GM12878 (cell line): Measurements from ENCODE around the gene CCDC181.

ENCODE experiments used
- ATF7 ChIP-seq: fragments of 450-650 bp; IDR thresholded peaks from 2 replicates; pipeline ENCODE4 v1.6.1; 2016; ENCODE audit warnings: low read depth, mild to moderate bottlenecking
- BHLHE40 ChIP-seq, 2 experiments: fragments of 450-650 bp in 1 of 2; IDR thresholded peaks; 2 replicates each; pipeline ENCODE4 v1.6.1; 2011 to 2017; ENCODE audit warnings: low read depth in 2 of 2, borderline replicate concordance in 1 of 2, improper control_type of control experiment in 1 of 2, low read length in 1 of 2, mild to moderate bottlenecking in 1 of 2
- CTCF ChIP-seq, 3 experiments: IDR thresholded peaks in 2 of 3; conservative IDR thresholded peaks in 1 of 3; 2 replicates each; pipeline ENCODE4 v1.5.1; 2011; ENCODE audit warnings: low read depth in 3 of 3, low read length in 3 of 3, mild to moderate bottlenecking in 3 of 3, control low read depth in 2 of 3, moderate library complexity in 2 of 3, inconsistent platforms in 1 of 3, mixed read lengths in 1 of 3; ENCODE audit not compliant: control insufficient read depth in 2 of 3, insufficient read depth in 1 of 3; ENCODE audit errors: extremely low read depth in 1 of 3
- EGR1 ChIP-seq, 2 experiments: IDR thresholded peaks; 1 replicate in 1 of 2; 2 replicates in 1 of 2; pipeline ENCODE4 v1.6.1; 2011 to 2012; ENCODE audit warnings: low read depth in 2 of 2, low read length in 2 of 2, borderline replicate concordance in 1 of 2, mild to moderate bottlenecking in 1 of 2, moderate library complexity in 1 of 2
- POLR2A ChIP-seq: IDR thresholded peaks from 2 replicates; pipeline ENCODE4 v1.6.1; 2011; ENCODE audit warnings: low read depth, mild to moderate bottlenecking, low read length
- SP1 ChIP-seq: IDR thresholded peaks from one replicate; pipeline ENCODE4 v1.6.1; 2011; ENCODE audit warnings: low read depth, low read length

- TF ChIP-seq POLR2A (no peak), EGR1 (IDR thresholded peaks at IDR 0.05; ENCODE audit: borderline replicate concordance in 1 of 2, low read depth in 2 of 2, low read length in 2 of 2) (no peak), BHLHE40 (IDR thresholded peaks at IDR 0.05; ENCODE audit: borderline replicate concordance in 1 of 2, low read depth in 2 of 2, low read length in 1 of 2) (no peak), CTCF (IDR thresholded peaks at IDR 0.05 in 2 of 3, conservative IDR thresholded peaks at IDR 0.05 in 1 of 3; ENCODE audit: control insufficient read depth in 2 of 3, extremely low read depth in 1 of 3, insufficient read depth in 1 of 3, low read depth in 3 of 3, low read length in 3 of 3) (no peak), ATF7 (no peak), SP1 (no peak)
Observed at GRCh38 chr1:169452921-169453320, 25.6 kb upstream of the CCDC181 start.
